Measurements from ENCODE around the gene NT5C2.

GRCh38 chr10:103044942-103045489, 148.1 kb downstream of the NT5C2 start:
- TF ChIP-seq CTCF (IDR thresholded peaks at IDR 0.05; ENCODE audit: low read depth, low read length, poor library complexity, severe bottlenecking): no peak
- TF ChIP-seq EZH2phosphoT487 (IDR thresholded peaks at IDR 0.05; ENCODE audit: borderline replicate concordance, low read length): no peak
